GM23248 (cell line): ENCODE data around the gene LTBP4.
"Not testable (repeated sequence)": the region's sequence is repeated elsewhere in the genome, so short reads cannot be mapped to it uniquely, and the experiment has no call there.

Source experiments
- EZH2 ChIP-seq: fragments of 200-600 bp; sonication (generic); IDR thresholded peaks from 2 replicates; pipeline ENCODE4 v1.6.1; 2018; ENCODE audit warnings: antibody characterized with exemption, mild to moderate bottlenecking; ENCODE audit not compliant: insufficient read depth, poor library complexity, severe bottlenecking
- EZH2phosphoT487 ChIP-seq: fragments of 200-600 bp; sonication (generic); IDR thresholded peaks from 2 replicates; pipeline ENCODE4 v1.6.1; 2018; ENCODE audit warnings: antibody characterized with exemption, moderate library complexity, mild to moderate bottlenecking, low read depth; ENCODE audit not compliant: insufficient read depth

DNA sequence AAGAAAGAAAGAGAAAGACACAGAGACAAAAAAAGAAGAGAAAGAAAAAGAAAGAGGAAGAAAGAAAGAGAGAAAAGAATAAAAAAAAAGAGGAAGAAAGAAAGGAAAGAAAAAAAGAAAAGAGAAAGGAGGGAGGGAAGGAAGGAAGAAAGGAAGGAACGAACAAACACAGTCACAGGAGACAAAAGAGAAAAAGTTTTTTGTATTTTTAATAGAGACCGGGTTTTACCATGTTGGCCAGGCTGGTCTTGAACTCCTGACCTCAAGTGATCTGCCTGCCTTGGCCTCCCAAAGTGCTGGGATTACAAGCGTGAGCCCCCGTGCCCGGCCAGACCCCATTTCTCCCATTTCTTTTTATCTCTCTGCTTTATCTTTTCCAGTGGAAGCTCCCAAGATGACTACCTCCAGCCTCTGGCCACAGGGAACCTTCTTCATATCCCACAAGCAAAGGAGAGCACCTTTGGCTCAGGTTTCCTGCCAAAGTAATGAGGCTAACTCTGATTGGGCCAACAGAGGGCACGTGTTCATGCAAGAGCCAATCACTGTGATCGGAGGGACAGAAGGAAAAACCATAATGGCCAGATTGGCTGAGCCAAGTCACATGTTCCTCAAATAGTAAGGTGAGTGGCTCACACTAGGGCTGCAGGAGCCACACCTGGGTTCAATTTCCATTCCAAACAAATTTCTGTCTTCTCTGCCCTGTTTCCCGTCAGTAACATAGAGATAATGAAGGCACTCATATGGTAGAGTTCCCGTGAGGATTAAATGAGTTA, 48.9 kb downstream of the LTBP4 start:
- not testable (repeated sequence) for TF ChIP-seq EZH2phosphoT487, EZH2
